PC-9 (cell line): Measurements from ENCODE around the gene SNCA. TPM values are rescaled to one million over a fixed set of nuclear protein-coding genes. Genes with fewer than 3 reads are reported as not detected.

Experiments used
- BruUV-seq: library from RNA; stranded (reverse); fragments of 400-500 nt; replicated peaks from 2 replicates; lab custom pipeline; 2021; lab: Mats Ljungman, UMichigan
- CTCF ChIA-PET: fragments of 300-600 bp; sonication (Branson Sonifier 250); formaldehyde crosslinking; loops from one replicate; lab custom pipeline; 2022; ENCODE audit warnings: antibody characterized with exemption; lab: Charles Lee
- POLR2A ChIA-PET: fragments of 300-600 bp; sonication (Branson Sonifier 250); formaldehyde crosslinking; loops from one replicate; lab custom pipeline; 2022; ENCODE audit warnings: antibody characterized with exemption; ENCODE audit not compliant: unreplicated experiment; lab: Charles Lee
- DNase-seq, 2 experiments: peaks; one replicate each; pipeline versions ENCODE4 v3.0.0 to v3.0.0-alpha.2; 2015 to 2022; ENCODE audit warnings: mixed read lengths in 1 of 2
- H2AFZ ChIP-seq: fragments of 200-600 bp; sonication (generic); 2 replicates; pipeline ENCODE4 v1.8.1; 2017; ENCODE audit warnings: antibody characterized with exemption
- H3F3A ChIP-seq: fragments of 200-600 bp; sonication (generic); 2 replicates; pipeline ENCODE4 v1.8.1; 2017; ENCODE audit warnings: antibody characterized with exemption, mild to moderate bottlenecking, low read depth; ENCODE audit not compliant: insufficient read depth
- H3K27ac ChIP-seq: fragments of 200-600 bp; sonication (generic); 2 replicates; pipeline ENCODE4 v1.6.1; 2016; ENCODE audit warnings: mixed run types
- H3K27me3 ChIP-seq: fragments of 200-600 bp; sonication (generic); 2 replicates; pipeline ENCODE4 v1.6.1; 2016; ENCODE audit warnings: low read depth, mixed run types; ENCODE audit not compliant: insufficient read depth
- H3K36me3 ChIP-seq: fragments of 200-600 bp; sonication (generic); 2 replicates; pipeline ENCODE4 v1.6.1; 2016; ENCODE audit warnings: low read depth, mixed run types
- H3K4me1 ChIP-seq: fragments of 200-600 bp; sonication (generic); replicated peaks from 2 replicates; pipeline ENCODE4 v1.6.1; 2016; ENCODE audit warnings: mixed run types; ENCODE audit not compliant: insufficient read depth
- H3K4me2 ChIP-seq: fragments of 200-600 bp; sonication (generic); 2 replicates; pipeline ENCODE4 v1.6.1; 2017; ENCODE audit warnings: mixed run types
- H3K4me3 ChIP-seq: fragments of 200-600 bp; sonication (generic); 2 replicates; pipeline ENCODE4 v1.6.1; 2016; ENCODE audit warnings: mixed run types
- H3K79me2 ChIP-seq: fragments of 200-600 bp; sonication (generic); 2 replicates; pipeline ENCODE4 v1.6.1; 2017; ENCODE audit warnings: low read depth, mixed run types
- H3K9me2 ChIP-seq: fragments of 200-600 bp; sonication (generic); 2 replicates; pipeline ENCODE4 v1.8.1; 2017; ENCODE audit warnings: mild to moderate bottlenecking; ENCODE audit not compliant: insufficient read depth
- H3K9me3 ChIP-seq: fragments of 200-600 bp; sonication (generic); 2 replicates; pipeline ENCODE4 v1.8.1; 2016; ENCODE audit warnings: low read depth; ENCODE audit not compliant: insufficient read depth
- H4K20me1 ChIP-seq: fragments of 200-600 bp; sonication (generic); 2 replicates; pipeline ENCODE4 v1.8.1; 2017; ENCODE audit not compliant: insufficient read depth
- CTCF ChIP-seq: fragments of 200-600 bp; sonication (generic); conservative IDR thresholded peaks from 2 replicates; pipeline ENCODE4 v1.6.1; 2017; ENCODE audit warnings: mixed run types, antibody characterized with exemption, mild to moderate bottlenecking, moderate library complexity
- EZH2 ChIP-seq: fragments of 200-600 bp; sonication (generic); IDR thresholded peaks from 2 replicates; pipeline ENCODE4 v1.8.0; 2017; ENCODE audit warnings: antibody characterized with exemption, low read depth
- intact Hi-C: fragments of 100-400 bp; cut with micrococcal nuclease; formaldehyde crosslinking; loops from one replicate; pipeline ENCODE4 v1.10.0; 2022; ENCODE audit not compliant: unreplicated experiment
- total RNA-seq: library from RNA; stranded (reverse); gene quantifications from 2 replicates; pipeline ENCODE4 v1.2.3, GENCODE V29; 2021

SNCA gene
- total RNA-seq, 1 experiment from 2014 or later = 4.8 TPM

GRCh38 chr4:89753601-89754066 lies 83.3 kb downstream of the SNCA start:
- Histone ChIP-seq H3K27ac (peak overlapping the region; percentile 84), H3K4me3 (peak overlapping the region; percentile 26; the same call in 1 of the 2 replicates), H3K4me1 (peaks cover 15% of the 10 kb centered on the region), H4K20me1 (no peaks in the 10 kb centered on the region), H3K79me2 (no peaks in the 10 kb centered on the region), H3K4me2 (peak overlapping the region; percentile 67), H3K9me3 (no peaks in the 10 kb centered on the region), H2AFZ (no peak overlapping the region), H3K36me3 (no peaks in the 10 kb centered on the region), H3K9me2 (no peaks in the 10 kb centered on the region), H3K27me3 (no peaks in the 10 kb centered on the region), H3F3A (peaks cover 10% of the 10 kb centered on the region)
- DNase-seq = peak in 1 of 2 experiments; percentile 74
- CTCF ChIA-PET = interaction anchor here (0.6 kb wide), 1 partner anchor 920 kb away, joined by 3 read pairs; no protein-coding TSS in a partner anchor
- no TSS peak for BruUV-seq
- intact Hi-C loops = loop anchor here (2.0 to 5.0 kb wide), 2 partner anchors 47 to 91 kb away; no protein-coding TSS in a partner anchor
- POLR2A ChIA-PET = no interaction called here
- TF ChIP-seq CTCF (no peak), EZH2 (no peak)

GRCh38 chr4:89752932-89753598 lies 83.9 kb downstream of the SNCA start:
- peaks cover 15% of the 10 kb centered on the region for H3K4me1 ChIP-seq
- no peaks in the 10 kb centered on the region for H3K9me2 ChIP-seq
- peak overlapping the region; percentile 26; the same call in 1 of the 2 replicates for H3K4me3 ChIP-seq
- no peak overlapping the region for H2AFZ ChIP-seq
- ChIA-PET POLR2A (interaction anchor here (0.6 kb wide), 1 partner anchor 576 kb away, joined by 3 read pairs; no protein-coding TSS in a partner anchor), CTCF (interaction anchor here (0.6 kb wide), 1 partner anchor 920 kb away, joined by 3 read pairs; no protein-coding TSS in a partner anchor)
- H3F3A ChIP-seq = peaks cover 10% of the 10 kb centered on the region
- TF ChIP-seq CTCF (no peak), EZH2 (no peak)
- no peaks in the 10 kb centered on the region for H3K36me3 ChIP-seq
- peak overlapping the region; percentile 67 for H3K4me2 ChIP-seq
- H3K27ac ChIP-seq = peak overlapping the region; percentile 84
- intact Hi-C loops = loop anchor here (2.0 to 5.0 kb wide), 2 partner anchors 48 to 91 kb away; no protein-coding TSS in a partner anchor
- BruUV-seq = no TSS peak
- H3K27me3 ChIP-seq = no peaks in the 10 kb centered on the region
- H3K79me2 ChIP-seq = no peaks in the 10 kb centered on the region
- peak; percentile 45 to 51 for DNase-seq
- no peaks in the 10 kb centered on the region for H3K9me3 ChIP-seq
- H4K20me1 ChIP-seq = no peaks in the 10 kb centered on the region

GRCh38 chr4:89751416-89751815 lies 85.5 kb downstream of the SNCA start:
- no peaks in the 10 kb centered on the region for H3K9me2 ChIP-seq
- H3K4me1 ChIP-seq = peaks cover 15% of the 10 kb centered on the region
- H3K9me3 ChIP-seq = no peaks in the 10 kb centered on the region
- POLR2A ChIA-PET = no interaction called here
- H3K4me2 ChIP-seq = no peak overlapping the region
- DNase-seq = no peak
- intact Hi-C loops = loop anchor here (5.0 kb wide), 1 partner anchor 89 kb away; no protein-coding TSS in a partner anchor
- no peak overlapping the region for H3K27ac ChIP-seq
- peaks cover 10% of the 10 kb centered on the region for H3F3A ChIP-seq
- no peaks in the 10 kb centered on the region for H3K79me2 ChIP-seq
- no peak overlapping the region for H2AFZ ChIP-seq
- no peaks in the 10 kb centered on the region for H4K20me1 ChIP-seq
- no peaks in the 10 kb centered on the region for H3K36me3 ChIP-seq
- BruUV-seq = no TSS peak
- H3K4me3 ChIP-seq = no peak overlapping the region
- CTCF ChIA-PET = no interaction called here
- H3K27me3 ChIP-seq = no peaks in the 10 kb centered on the region
- TF ChIP-seq CTCF (no peak), EZH2 (no peak)
